ENCODE data around the gene CDK5RAP3. TPM values are rescaled to one million over a fixed set of nuclear protein-coding genes. Genes with fewer than 3 reads are reported as not detected.

Gene CDK5RAP3
- total RNA-seq, 1 experiment from 2014 or later: 255 TPM

- ATAC-seq (no peak), DNase-seq (ENCODE audit: low read depth, low spot score) (no peak)
- TF ChIP-seq SIN3A (IDR thresholded peaks at IDR 0.05; ENCODE audit: low read depth) (no peak), JUND (IDR thresholded peaks at IDR 0.05) (no peak), RAD21 (IDR thresholded peaks at IDR 0.05; ENCODE audit: low read depth) (no peak), SRF (IDR thresholded peaks at IDR 0.05; ENCODE audit: low read depth) (no peak), POLR2AphosphoS5 (IDR thresholded peaks at IDR 0.05; ENCODE audit: low read depth, low read length) (no peak), FOSL1 (IDR thresholded peaks at IDR 0.05; ENCODE audit: low read depth) (no peak), EZH2 (IDR thresholded peaks at IDR 0.05) (no peak), ZNF274 (IDR thresholded peaks at IDR 0.05; ENCODE audit: low read depth, low read length) (no peak), TCF7L2 (IDR thresholded peaks at IDR 0.05; ENCODE audit: borderline replicate concordance, extremely low read depth, insufficient read depth, insufficient read length) (no peak), POLR2A (IDR thresholded peaks at IDR 0.05; ENCODE audit: borderline replicate concordance, extremely low read depth, insufficient read depth, insufficient read length) (no peak), ATF3 (IDR thresholded peaks at IDR 0.05) (no peak), MAX (IDR thresholded peaks at IDR 0.05) (no peak), ELF1 (IDR thresholded peaks at IDR 0.05; ENCODE audit: borderline replicate concordance, low read depth) (no peak), CEBPB (IDR thresholded peaks at IDR 0.05; ENCODE audit: low read depth) (no peak), ZFX (IDR thresholded peaks at IDR 0.05) (no peak), YY1 (IDR thresholded peaks at IDR 0.05; ENCODE audit: extremely low read depth, insufficient replicate concordance, low read depth, low read length) (no peak), EGR1 (IDR thresholded peaks at IDR 0.05; ENCODE audit: low read depth) (no peak), EZH2phosphoT487 (IDR thresholded peaks at IDR 0.05; ENCODE audit: borderline replicate concordance) (no peak)
- TF ChIP-seq, protein P1, sequence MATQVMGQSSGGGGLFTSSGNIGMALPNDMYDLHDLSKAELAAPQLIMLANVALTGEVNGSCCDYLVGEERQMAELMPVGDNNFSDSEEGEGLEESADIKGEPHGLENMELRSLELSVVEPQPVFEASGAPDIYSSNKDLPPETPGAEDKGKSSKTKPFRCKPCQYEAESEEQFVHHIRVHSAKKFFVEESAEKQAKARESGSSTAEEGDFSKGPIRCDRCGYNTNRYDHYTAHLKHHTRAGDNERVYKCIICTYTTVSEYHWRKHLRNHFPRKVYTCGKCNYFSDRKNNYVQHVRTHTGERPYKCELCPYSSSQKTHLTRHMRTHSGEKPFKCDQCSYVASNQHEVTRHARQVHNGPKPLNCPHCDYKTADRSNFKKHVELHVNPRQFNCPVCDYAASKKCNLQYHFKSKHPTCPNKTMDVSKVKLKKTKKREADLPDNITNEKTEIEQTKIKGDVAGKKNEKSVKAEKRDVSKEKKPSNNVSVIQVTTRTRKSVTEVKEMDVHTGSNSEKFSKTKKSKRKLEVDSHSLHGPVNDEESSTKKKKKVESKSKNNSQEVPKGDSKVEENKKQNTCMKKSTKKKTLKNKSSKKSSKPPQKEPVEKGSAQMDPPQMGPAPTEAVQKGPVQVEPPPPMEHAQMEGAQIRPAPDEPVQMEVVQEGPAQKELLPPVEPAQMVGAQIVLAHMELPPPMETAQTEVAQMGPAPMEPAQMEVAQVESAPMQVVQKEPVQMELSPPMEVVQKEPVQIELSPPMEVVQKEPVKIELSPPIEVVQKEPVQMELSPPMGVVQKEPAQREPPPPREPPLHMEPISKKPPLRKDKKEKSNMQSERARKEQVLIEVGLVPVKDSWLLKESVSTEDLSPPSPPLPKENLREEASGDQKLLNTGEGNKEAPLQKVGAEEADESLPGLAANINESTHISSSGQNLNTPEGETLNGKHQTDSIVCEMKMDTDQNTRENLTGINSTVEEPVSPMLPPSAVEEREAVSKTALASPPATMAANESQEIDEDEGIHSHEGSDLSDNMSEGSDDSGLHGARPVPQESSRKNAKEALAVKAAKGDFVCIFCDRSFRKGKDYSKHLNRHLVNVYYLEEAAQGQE (IDR thresholded peaks at IDR 0.05; ENCODE audit: low read depth): no peak
- TF ChIP-seq, protein P2, sequence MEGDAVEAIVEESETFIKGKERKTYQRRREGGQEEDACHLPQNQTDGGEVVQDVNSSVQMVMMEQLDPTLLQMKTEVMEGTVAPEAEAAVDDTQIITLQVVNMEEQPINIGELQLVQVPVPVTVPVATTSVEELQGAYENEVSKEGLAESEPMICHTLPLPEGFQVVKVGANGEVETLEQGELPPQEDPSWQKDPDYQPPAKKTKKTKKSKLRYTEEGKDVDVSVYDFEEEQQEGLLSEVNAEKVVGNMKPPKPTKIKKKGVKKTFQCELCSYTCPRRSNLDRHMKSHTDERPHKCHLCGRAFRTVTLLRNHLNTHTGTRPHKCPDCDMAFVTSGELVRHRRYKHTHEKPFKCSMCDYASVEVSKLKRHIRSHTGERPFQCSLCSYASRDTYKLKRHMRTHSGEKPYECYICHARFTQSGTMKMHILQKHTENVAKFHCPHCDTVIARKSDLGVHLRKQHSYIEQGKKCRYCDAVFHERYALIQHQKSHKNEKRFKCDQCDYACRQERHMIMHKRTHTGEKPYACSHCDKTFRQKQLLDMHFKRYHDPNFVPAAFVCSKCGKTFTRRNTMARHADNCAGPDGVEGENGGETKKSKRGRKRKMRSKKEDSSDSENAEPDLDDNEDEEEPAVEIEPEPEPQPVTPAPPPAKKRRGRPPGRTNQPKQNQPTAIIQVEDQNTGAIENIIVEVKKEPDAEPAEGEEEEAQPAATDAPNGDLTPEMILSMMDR (IDR thresholded peaks at IDR 0.05 in 2 of 3, conservative IDR thresholded peaks at IDR 0.05 in 1 of 3; ENCODE audit: borderline replicate concordance in 1 of 3, insufficient read depth in 1 of 3, low read depth in 2 of 3, low read length in 2 of 3): no peak
- intact Hi-C loops (cut with micrococcal nuclease): no loop called here
- H3K27ac ChIP-seq (ENCODE audit: low read depth, low read length): no peak overlapping the region
- H2AFZ ChIP-seq (ENCODE audit: low read depth, low read length, poor library complexity, severe bottlenecking): no peak overlapping the region
- H3K9me2 ChIP-seq (ENCODE audit: insufficient read depth): no peaks in the 10 kb centered on the region
- no peak overlapping the region for H3K4me2 ChIP-seq (ENCODE audit: low read length)
- no peaks in the 10 kb centered on the region for H3K4me1 ChIP-seq (ENCODE audit: control insufficient read depth in 1 of 2, insufficient read depth in 2 of 2, low read length in 2 of 2)
- CTCF ChIA-PET: interaction anchor here (1.7 kb wide), 1 partner anchor 40 kb away, joined by 3 read pairs; no protein-coding TSS in a partner anchor
- H3K79me2 ChIP-seq (ENCODE audit: insufficient read depth, low read length): no peaks in the 10 kb centered on the region
- H3K9ac ChIP-seq (ENCODE audit: low read length): no peak overlapping the region
- peaks cover 6 to 7% of the 10 kb centered on the region in 2 experiments; a peak in 3 of 4 replicates for H3K36me3 ChIP-seq (ENCODE audit: control insufficient read depth in 1 of 2, insufficient read depth in 2 of 2, low read length in 2 of 2)
- H3K9me3 ChIP-seq (ENCODE audit: control insufficient read depth in 1 of 2, insufficient read depth in 1 of 2, low read depth in 1 of 2, low read length in 2 of 2): no peaks in the 10 kb centered on the region
- RAD21 ChIA-PET (ENCODE audit: low non-redundant PET in 1 of 2, low total read pairs in 2 of 2, uncharacterized antibody in 2 of 2, unreplicated experiment in 2 of 2): no interaction called here
- BruUV-seq (replicated peaks): no TSS peak
- H4K20me1 ChIP-seq (ENCODE audit: insufficient read depth): no peaks in the 10 kb centered on the region
- H3K4me3 ChIP-seq (replicated peaks in 1 of 2; ENCODE audit: low read depth in 1 of 2, low read length in 2 of 2): no peak overlapping the region
- POLR2A ChIA-PET: no interaction called here
- no peaks in the 10 kb centered on the region for H3K27me3 ChIP-seq (ENCODE audit: insufficient read depth, low read length)
These were observed 16.4 kb downstream of the CDK5RAP3 start for GRCh38 chr17:47987240-47987835.

All from HCT116 (cell line).